HL-60 (cell line): ENCODE results near the gene PDE4A.

Source experiments
- CTCF ChIP-seq: IDR thresholded peaks from one replicate; pipeline ENCODE4 v1.5.1; 2011; ENCODE audit warnings: low read length, control low read depth, inconsistent platforms; ENCODE audit not compliant: insufficient read depth
- GABPA ChIP-seq: IDR thresholded peaks from 2 replicates; pipeline ENCODE4 v1.6.1; 2012; ENCODE audit warnings: low read depth
- POLR2AphosphoS5 ChIP-seq: IDR thresholded peaks from 2 replicates; pipeline ENCODE4 v1.6.1; 2012; ENCODE audit warnings: low read depth
- SPI1 ChIP-seq: IDR thresholded peaks from 2 replicates; pipeline ENCODE4 v1.6.1; 2012; ENCODE audit warnings: low read depth, mild to moderate bottlenecking, borderline replicate concordance
- TF ChIP-seq, protein P1 (sequence below): IDR thresholded peaks from 2 replicates; pipeline ENCODE4 v1.6.1; 2012; ENCODE audit warnings: low read depth; ENCODE audit not compliant: insufficient replicate concordance

DNA sequence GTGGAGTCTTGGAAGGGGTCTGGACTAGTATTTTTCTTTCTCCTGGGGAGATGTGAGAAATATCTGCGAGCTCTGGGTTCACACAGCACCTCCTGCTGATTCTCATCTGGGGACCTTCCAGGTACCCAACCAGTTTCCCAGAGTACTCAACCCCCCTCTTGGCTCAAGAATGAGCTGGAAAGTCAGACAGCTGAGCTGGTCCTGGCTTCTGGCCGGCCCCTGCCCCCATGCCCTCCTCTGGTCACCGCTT, 2.2 kb upstream of the PDE4A start:
- TF ChIP-seq, protein P1, sequence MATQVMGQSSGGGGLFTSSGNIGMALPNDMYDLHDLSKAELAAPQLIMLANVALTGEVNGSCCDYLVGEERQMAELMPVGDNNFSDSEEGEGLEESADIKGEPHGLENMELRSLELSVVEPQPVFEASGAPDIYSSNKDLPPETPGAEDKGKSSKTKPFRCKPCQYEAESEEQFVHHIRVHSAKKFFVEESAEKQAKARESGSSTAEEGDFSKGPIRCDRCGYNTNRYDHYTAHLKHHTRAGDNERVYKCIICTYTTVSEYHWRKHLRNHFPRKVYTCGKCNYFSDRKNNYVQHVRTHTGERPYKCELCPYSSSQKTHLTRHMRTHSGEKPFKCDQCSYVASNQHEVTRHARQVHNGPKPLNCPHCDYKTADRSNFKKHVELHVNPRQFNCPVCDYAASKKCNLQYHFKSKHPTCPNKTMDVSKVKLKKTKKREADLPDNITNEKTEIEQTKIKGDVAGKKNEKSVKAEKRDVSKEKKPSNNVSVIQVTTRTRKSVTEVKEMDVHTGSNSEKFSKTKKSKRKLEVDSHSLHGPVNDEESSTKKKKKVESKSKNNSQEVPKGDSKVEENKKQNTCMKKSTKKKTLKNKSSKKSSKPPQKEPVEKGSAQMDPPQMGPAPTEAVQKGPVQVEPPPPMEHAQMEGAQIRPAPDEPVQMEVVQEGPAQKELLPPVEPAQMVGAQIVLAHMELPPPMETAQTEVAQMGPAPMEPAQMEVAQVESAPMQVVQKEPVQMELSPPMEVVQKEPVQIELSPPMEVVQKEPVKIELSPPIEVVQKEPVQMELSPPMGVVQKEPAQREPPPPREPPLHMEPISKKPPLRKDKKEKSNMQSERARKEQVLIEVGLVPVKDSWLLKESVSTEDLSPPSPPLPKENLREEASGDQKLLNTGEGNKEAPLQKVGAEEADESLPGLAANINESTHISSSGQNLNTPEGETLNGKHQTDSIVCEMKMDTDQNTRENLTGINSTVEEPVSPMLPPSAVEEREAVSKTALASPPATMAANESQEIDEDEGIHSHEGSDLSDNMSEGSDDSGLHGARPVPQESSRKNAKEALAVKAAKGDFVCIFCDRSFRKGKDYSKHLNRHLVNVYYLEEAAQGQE = no peak
- no peak for TF ChIP-seq CTCF
- no peak for TF ChIP-seq POLR2AphosphoS5
- TF ChIP-seq GABPA = no peak
- no peak for TF ChIP-seq SPI1
